SU-DHL-6 (cell line): Measurements from ENCODE around the gene MALRD1.

Experiments
- H2AFZ ChIP-seq: fragments of 200-600 bp; sonication (generic); 2 replicates; pipeline ENCODE4 v1.6.1; 2014; ENCODE audit warnings: low read depth, mild to moderate bottlenecking, moderate library complexity, mixed read lengths, antibody characterized with exemption, low read length; ENCODE audit not compliant: severe bottlenecking
- H3F3A ChIP-seq: fragments of 200-600 bp; shearing (Covaris generic); 2 replicates; pipeline ENCODE4 v1.6.0; 2016; ENCODE audit warnings: antibody characterized with exemption, mild to moderate bottlenecking; ENCODE audit not compliant: insufficient read depth
- H3K27ac ChIP-seq: fragments of 200-600 bp; sonication (generic); 2 replicates; pipeline ENCODE4 v1.5.1; 2016; ENCODE audit warnings: low read depth, mild to moderate bottlenecking, low read length, moderate library complexity, mixed read lengths
- H3K27me3 ChIP-seq: fragments of 200-600 bp; sonication (generic), shearing (Covaris generic); 2 replicates; pipeline ENCODE4 v1.6.0; 2014; ENCODE audit warnings: mild to moderate bottlenecking, low read length
- H3K36me3 ChIP-seq: fragments of 200-600 bp; sonication (generic); 2 replicates; pipeline ENCODE4 v1.6.1; 2014; ENCODE audit warnings: mild to moderate bottlenecking, low read length, mixed read lengths
- H3K4me2 ChIP-seq: fragments of 300-600, 200-600 bp; shearing (Covaris generic), sonication (generic); 2 replicates; pipeline ENCODE4 v1.6.0; 2014; ENCODE audit warnings: low read length, low read depth, mild to moderate bottlenecking; ENCODE audit not compliant: poor library complexity, severe bottlenecking
- H3K4me3 ChIP-seq: fragments of 200-600 bp; sonication (generic); 2 replicates; pipeline ENCODE4 v1.5.1; 2014; ENCODE audit warnings: antibody characterized with exemption, low read length, mild to moderate bottlenecking, mixed read lengths; ENCODE audit not compliant: insufficient read depth, poor library complexity, severe bottlenecking
- H3K79me2 ChIP-seq: fragments of 200-600 bp; sonication (generic); 2 replicates; pipeline ENCODE4 v1.6.1; 2014; ENCODE audit warnings: mild to moderate bottlenecking, low read length, moderate library complexity; ENCODE audit not compliant: insufficient read depth
- H3K9ac ChIP-seq: fragments of 200-600 bp; sonication (generic); 2 replicates; pipeline ENCODE4 v1.7.0; 2014; ENCODE audit warnings: mild to moderate bottlenecking, low read length
- H3K9me2 ChIP-seq: fragments of 200-600 bp; sonication (generic); replicated peaks from 2 replicates; pipeline ENCODE4 v1.6.1; 2014; ENCODE audit warnings: low read length; ENCODE audit not compliant: insufficient read depth
- H3K9me3 ChIP-seq: fragments of 200-600 bp; sonication (generic); 2 replicates; pipeline ENCODE4 v1.6.1; 2014; ENCODE audit warnings: low read length, mixed read lengths; ENCODE audit not compliant: insufficient read depth
- H4K20me1 ChIP-seq: fragments of 200-600 bp; sonication (generic); 2 replicates; pipeline ENCODE4 v1.6.1; 2014; ENCODE audit warnings: low read depth, mild to moderate bottlenecking, antibody characterized with exemption, low read length, moderate library complexity, mixed read lengths
- EZH2phosphoT487 ChIP-seq: fragments of 200-600 bp; sonication (generic), shearing (Covaris generic); conservative IDR thresholded peaks from 2 replicates; pipeline ENCODE4 v1.6.1; 2018; ENCODE audit warnings: mild to moderate bottlenecking, antibody characterized with exemption, low read length, moderate library complexity, mixed read lengths
- TF ChIP-seq, protein P1 (sequence below): fragments of 200-600 bp; sonication (generic); IDR thresholded peaks from one replicate; pipeline ENCODE4 v1.5.1; 2017; ENCODE audit warnings: antibody characterized with exemption, mild to moderate bottlenecking, low read length, moderate library complexity; ENCODE audit not compliant: insufficient read depth, poor library complexity, severe bottlenecking

MALRD1 gene

DNA sequence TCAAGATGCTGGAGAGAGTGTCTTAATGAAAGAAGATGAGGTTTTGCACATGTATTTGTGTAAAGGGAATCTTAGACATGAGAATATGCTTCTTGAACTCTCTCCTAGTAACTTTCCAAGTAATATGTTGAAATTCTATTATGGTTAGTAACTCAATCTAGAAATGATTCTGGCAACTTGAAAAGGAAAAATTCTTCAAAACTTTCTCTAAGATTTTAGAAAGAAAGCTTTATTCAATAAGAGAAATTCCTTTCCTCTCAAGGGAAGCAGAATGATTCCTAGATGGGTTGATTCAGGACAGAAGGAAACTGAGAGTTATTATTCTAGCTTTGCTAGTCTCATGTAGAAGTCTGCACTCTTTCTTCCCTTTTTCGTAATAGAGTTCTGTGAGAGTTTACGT, 403.3 kb downstream of the MALRD1 start:
- Histone ChIP-seq H3K27me3 (no peaks in the 10 kb centered on the region), H3K9me3 (no peaks in the 10 kb centered on the region), H2AFZ (no peak overlapping the region), H3K79me2 (no peaks in the 10 kb centered on the region), H3K9ac (no peak overlapping the region), H3K4me3 (no peak overlapping the region), H3K4me2 (no peak overlapping the region), H3K27ac (no peak overlapping the region), H3F3A (no peaks in the 10 kb centered on the region), H4K20me1 (no peaks in the 10 kb centered on the region), H3K36me3 (no peaks in the 10 kb centered on the region), H3K9me2 (no peaks in the 10 kb centered on the region)
- TF ChIP-seq, protein P1, sequence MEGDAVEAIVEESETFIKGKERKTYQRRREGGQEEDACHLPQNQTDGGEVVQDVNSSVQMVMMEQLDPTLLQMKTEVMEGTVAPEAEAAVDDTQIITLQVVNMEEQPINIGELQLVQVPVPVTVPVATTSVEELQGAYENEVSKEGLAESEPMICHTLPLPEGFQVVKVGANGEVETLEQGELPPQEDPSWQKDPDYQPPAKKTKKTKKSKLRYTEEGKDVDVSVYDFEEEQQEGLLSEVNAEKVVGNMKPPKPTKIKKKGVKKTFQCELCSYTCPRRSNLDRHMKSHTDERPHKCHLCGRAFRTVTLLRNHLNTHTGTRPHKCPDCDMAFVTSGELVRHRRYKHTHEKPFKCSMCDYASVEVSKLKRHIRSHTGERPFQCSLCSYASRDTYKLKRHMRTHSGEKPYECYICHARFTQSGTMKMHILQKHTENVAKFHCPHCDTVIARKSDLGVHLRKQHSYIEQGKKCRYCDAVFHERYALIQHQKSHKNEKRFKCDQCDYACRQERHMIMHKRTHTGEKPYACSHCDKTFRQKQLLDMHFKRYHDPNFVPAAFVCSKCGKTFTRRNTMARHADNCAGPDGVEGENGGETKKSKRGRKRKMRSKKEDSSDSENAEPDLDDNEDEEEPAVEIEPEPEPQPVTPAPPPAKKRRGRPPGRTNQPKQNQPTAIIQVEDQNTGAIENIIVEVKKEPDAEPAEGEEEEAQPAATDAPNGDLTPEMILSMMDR: no peak
- no peak for TF ChIP-seq EZH2phosphoT487

DNA sequence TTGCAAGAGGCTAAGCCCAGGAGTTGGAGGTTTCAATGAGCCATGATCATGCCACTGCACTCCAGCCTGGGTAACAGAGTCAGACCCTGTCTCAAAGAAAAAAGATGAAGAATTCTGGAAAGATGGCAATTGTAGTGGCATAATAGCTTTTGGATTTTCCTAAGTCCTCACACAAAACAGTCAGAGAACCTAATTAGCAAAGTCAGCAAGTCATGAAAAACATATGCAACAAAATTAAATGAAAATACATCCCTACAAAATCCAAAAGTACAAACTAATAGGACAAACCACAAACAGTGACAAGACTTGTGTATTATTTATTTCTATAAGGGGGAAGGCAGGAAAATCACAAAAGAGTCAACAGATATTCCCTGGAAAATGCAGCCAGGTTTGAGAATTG, 405.4 kb downstream of the MALRD1 start:
- H3K4me2 ChIP-seq: no peak overlapping the region

DNA sequence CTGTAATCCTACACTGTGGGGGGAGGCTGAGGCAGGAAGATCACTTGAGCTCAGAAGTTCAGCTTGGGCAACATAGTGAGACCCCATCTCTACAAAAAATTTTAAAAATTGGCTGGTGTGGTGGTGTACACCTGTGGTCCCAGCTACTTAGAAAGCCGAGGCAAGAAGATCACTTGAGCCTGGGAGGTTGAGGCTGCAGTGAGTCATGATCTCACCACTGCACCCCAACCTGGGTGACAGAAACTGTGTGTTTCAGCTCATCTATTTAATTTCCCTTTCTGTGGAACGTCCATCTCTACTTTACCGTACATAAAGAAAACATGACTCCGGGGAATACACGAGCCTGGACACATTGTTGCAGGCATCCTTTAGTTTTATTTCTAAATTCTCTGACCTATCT, 413.0 kb downstream of the MALRD1 start:
- H3K79me2 ChIP-seq: no peaks in the 10 kb centered on the region
- no peak overlapping the region for H3K9ac ChIP-seq
- H3K9me3 ChIP-seq: no peaks in the 10 kb centered on the region
- H3K4me3 ChIP-seq: no peak overlapping the region
- H3K4me2 ChIP-seq: no peak overlapping the region
- no peaks in the 10 kb centered on the region for H3K27me3 ChIP-seq
- TF ChIP-seq EZH2phosphoT487: no peak
- no peaks in the 10 kb centered on the region for H3K36me3 ChIP-seq
- H3K27ac ChIP-seq: no peak overlapping the region
- no peak overlapping the region for H2AFZ ChIP-seq
- H3K9me2 ChIP-seq: no peaks in the 10 kb centered on the region
- no peaks in the 10 kb centered on the region for H4K20me1 ChIP-seq
- no peaks in the 10 kb centered on the region for H3F3A ChIP-seq

More for the DNA sequence above, 405.4 kb downstream of the MALRD1 start:
- Histone ChIP-seq H3K9me2 (no peaks in the 10 kb centered on the region), H3K27me3 (no peaks in the 10 kb centered on the region), H3K9me3 (no peaks in the 10 kb centered on the region), H3K79me2 (no peaks in the 10 kb centered on the region), H3K27ac (no peak overlapping the region), H4K20me1 (no peaks in the 10 kb centered on the region), H3K4me3 (no peak overlapping the region), H3F3A (no peaks in the 10 kb centered on the region), H2AFZ (no peak overlapping the region), H3K9ac (no peak overlapping the region), H3K36me3 (no peaks in the 10 kb centered on the region)
- no peak for TF ChIP-seq EZH2phosphoT487
- TF ChIP-seq, protein P1: no peak

DNA sequence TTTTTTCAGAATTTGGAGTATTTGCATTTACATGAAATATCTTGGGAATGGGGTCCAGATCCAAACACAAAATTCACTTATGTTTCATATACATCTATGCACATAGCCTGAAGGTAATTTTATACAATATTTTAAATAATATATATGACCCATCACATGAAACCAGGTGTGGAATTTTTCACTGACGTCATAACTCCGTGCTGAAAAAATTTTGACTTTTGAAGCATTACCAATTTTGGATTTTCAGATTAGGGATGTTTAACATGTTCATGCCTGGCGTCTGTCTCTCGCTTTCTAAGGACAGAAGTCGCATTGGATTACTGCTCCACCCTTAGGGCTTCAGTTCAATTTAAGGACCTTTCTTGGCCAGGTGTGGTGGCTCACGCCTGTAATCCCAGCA, 418.1 kb downstream of the MALRD1 start:
- no peak overlapping the region for H3K4me3 ChIP-seq
- H3K9ac ChIP-seq: no peak overlapping the region
- TF ChIP-seq EZH2phosphoT487: no peak
- TF ChIP-seq, protein P1: no peak
- H3K9me2 ChIP-seq: no peaks in the 10 kb centered on the region
- H2AFZ ChIP-seq: no peak overlapping the region
- no peaks in the 10 kb centered on the region for H3K9me3 ChIP-seq
- H3K79me2 ChIP-seq: no peaks in the 10 kb centered on the region
- H3K27me3 ChIP-seq: no peaks in the 10 kb centered on the region
- H4K20me1 ChIP-seq: no peaks in the 10 kb centered on the region
- no peaks in the 10 kb centered on the region for H3K36me3 ChIP-seq
- no peak overlapping the region for H3K4me2 ChIP-seq
- H3K27ac ChIP-seq: no peak overlapping the region
- H3F3A ChIP-seq: no peaks in the 10 kb centered on the region
